WTC11 (cell line): ENCODE data around the gene CEP78.

Experiments used
- CBFB ChIP-seq: sonication (generic); formaldehyde crosslinking; IDR thresholded peaks from 2 replicates; pipeline ENCODE4 v1.8.1; 2022; ENCODE audit warnings: mild to moderate bottlenecking, low read depth, missing genetic modification reagents
- FOXK1 ChIP-seq: sonication (generic); formaldehyde crosslinking; IDR thresholded peaks from 2 replicates; pipeline ENCODE4 v1.8.0; 2022; ENCODE audit warnings: mild to moderate bottlenecking, moderate library complexity, missing genetic modification reagents
- NR2C2 ChIP-seq: sonication (generic); formaldehyde crosslinking; IDR thresholded peaks from 2 replicates; pipeline ENCODE4 v1.8.0; 2022; ENCODE audit warnings: mild to moderate bottlenecking, missing genetic modification reagents
- PRRX2 ChIP-seq: fragments of 250-450 bp; sonication (Bioruptor Pico); IDR thresholded peaks from 2 replicates; pipeline ENCODE4 v1.8.0; 2021; ENCODE audit warnings: mild to moderate bottlenecking
- TEAD1 ChIP-seq: sonication (generic); formaldehyde crosslinking; IDR thresholded peaks from 2 replicates; pipeline ENCODE4 v1.8.0; 2022; ENCODE audit warnings: mild to moderate bottlenecking, missing genetic modification reagents
- ZNF416 ChIP-seq: fragments of 250-450 bp; sonication (Bioruptor Pico); IDR thresholded peaks from 2 replicates; pipeline ENCODE4 v1.9.0; 2021; ENCODE audit warnings: mild to moderate bottlenecking, inconsistent platforms
- TF ChIP-seq, protein P1 (sequence below): fragments of 200-600 bp; IDR thresholded peaks from 2 replicates; pipeline ENCODE4 v1.8.0; 2022; ENCODE audit warnings: antibody characterized with exemption
- TF ChIP-seq, protein P2 (sequence below): sonication (generic); formaldehyde crosslinking; IDR thresholded peaks from 2 replicates; pipeline ENCODE4 v1.8.0; 2023; ENCODE audit warnings: missing genetic modification reagents
- TF ChIP-seq, protein P3 (sequence below): sonication (generic); formaldehyde crosslinking; IDR thresholded peaks from 2 replicates; pipeline ENCODE4 v1.8.0; 2022; ENCODE audit warnings: mild to moderate bottlenecking, missing genetic modification reagents

DNA sequence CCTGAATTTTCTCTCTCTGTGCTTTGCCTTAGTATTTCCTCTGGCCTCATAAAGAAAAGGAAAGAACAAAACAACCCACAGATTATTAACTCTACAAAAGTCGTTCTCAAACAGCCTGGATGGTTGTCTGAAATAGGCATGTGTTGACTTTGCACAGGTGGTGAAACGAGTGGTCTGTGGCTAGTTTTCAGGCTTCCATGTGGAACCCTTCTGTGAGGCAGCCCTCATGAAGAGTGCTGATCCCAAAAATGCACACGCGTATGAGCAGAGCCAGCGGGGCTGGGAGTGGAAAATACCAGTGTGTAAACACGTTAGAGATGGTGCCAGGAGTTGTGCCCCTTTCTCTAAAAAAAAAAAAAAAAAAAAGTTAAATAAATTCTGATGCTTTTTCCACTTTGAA lies 56.2 kb downstream of the CEP78 start:
- TF ChIP-seq, protein P1, sequence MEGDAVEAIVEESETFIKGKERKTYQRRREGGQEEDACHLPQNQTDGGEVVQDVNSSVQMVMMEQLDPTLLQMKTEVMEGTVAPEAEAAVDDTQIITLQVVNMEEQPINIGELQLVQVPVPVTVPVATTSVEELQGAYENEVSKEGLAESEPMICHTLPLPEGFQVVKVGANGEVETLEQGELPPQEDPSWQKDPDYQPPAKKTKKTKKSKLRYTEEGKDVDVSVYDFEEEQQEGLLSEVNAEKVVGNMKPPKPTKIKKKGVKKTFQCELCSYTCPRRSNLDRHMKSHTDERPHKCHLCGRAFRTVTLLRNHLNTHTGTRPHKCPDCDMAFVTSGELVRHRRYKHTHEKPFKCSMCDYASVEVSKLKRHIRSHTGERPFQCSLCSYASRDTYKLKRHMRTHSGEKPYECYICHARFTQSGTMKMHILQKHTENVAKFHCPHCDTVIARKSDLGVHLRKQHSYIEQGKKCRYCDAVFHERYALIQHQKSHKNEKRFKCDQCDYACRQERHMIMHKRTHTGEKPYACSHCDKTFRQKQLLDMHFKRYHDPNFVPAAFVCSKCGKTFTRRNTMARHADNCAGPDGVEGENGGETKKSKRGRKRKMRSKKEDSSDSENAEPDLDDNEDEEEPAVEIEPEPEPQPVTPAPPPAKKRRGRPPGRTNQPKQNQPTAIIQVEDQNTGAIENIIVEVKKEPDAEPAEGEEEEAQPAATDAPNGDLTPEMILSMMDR: no peak
- TF ChIP-seq PRRX2 (CRISPR knock-in tag) (no peak), CBFB (no peak), TEAD1 (no peak), ZNF416 (CRISPR knock-in tag) (no peak), NR2C2 (CRISPR knock-in tag) (no peak), FOXK1 (CRISPR knock-in tag) (no peak)
- TF ChIP-seq, protein P2, sequence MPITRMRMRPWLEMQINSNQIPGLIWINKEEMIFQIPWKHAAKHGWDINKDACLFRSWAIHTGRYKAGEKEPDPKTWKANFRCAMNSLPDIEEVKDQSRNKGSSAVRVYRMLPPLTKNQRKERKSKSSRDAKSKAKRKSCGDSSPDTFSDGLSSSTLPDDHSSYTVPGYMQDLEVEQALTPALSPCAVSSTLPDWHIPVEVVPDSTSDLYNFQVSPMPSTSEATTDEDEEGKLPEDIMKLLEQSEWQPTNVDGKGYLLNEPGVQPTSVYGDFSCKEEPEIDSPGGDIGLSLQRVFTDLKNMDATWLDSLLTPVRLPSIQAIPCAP (CRISPR knock-in tag): no peak
- TF ChIP-seq, protein P3, sequence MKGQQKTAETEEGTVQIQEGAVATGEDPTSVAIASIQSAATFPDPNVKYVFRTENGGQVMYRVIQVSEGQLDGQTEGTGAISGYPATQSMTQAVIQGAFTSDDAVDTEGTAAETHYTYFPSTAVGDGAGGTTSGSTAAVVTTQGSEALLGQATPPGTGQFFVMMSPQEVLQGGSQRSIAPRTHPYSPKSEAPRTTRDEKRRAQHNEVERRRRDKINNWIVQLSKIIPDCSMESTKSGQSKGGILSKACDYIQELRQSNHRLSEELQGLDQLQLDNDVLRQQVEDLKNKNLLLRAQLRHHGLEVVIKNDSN (CRISPR knock-in tag): no peak
